ENCODE measurements around the gene TRPM3.

Gene TRPM3

DNA sequence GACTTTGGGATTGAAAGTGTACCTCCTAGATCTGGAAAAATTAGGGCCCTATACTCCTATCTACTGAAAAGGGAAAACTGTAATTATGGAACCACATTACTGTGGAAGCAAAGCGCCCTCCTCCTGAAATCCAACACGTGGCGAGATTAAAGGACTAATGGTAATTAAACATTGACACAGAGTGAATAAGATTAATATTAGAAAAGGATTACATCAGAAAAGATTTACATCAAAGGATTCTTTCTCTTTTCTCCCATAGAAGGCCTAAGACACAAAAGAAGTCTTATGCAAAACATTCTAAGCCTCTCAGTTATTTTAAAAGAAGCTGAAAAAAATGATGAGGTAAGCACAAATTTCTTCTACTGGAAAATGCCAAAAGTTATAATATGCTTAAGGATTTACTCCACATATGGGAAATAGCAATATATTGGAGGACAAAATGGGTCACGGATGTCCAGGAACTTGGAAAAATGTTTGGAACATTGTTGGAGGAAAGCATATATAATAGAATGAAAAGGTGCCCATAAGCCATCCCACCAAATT is 227.8 kb downstream of the TRPM3 start:
- no peak overlapping the region for H3K9ac ChIP-seq
- TF ChIP-seq, protein P1, sequence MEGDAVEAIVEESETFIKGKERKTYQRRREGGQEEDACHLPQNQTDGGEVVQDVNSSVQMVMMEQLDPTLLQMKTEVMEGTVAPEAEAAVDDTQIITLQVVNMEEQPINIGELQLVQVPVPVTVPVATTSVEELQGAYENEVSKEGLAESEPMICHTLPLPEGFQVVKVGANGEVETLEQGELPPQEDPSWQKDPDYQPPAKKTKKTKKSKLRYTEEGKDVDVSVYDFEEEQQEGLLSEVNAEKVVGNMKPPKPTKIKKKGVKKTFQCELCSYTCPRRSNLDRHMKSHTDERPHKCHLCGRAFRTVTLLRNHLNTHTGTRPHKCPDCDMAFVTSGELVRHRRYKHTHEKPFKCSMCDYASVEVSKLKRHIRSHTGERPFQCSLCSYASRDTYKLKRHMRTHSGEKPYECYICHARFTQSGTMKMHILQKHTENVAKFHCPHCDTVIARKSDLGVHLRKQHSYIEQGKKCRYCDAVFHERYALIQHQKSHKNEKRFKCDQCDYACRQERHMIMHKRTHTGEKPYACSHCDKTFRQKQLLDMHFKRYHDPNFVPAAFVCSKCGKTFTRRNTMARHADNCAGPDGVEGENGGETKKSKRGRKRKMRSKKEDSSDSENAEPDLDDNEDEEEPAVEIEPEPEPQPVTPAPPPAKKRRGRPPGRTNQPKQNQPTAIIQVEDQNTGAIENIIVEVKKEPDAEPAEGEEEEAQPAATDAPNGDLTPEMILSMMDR (conservative IDR thresholded peaks at IDR 0.05; ENCODE audit: low read depth, low read length), result no peak
- no peak overlapping the region for H3K4me2 ChIP-seq
- H3K4me1 ChIP-seq (ENCODE audit: low read depth, poor library complexity, severe bottlenecking), result no peaks in the 10 kb centered on the region
- H2AFZ ChIP-seq (ENCODE audit: low read depth), result no peak overlapping the region
- no peak overlapping the region for H3K4me3 ChIP-seq (IDR thresholded peaks at IDR 0.05; ENCODE audit: insufficient read depth, low read depth, low read length)
- H3K79me2 ChIP-seq (ENCODE audit: insufficient read depth, low read depth), result no peaks in the 10 kb centered on the region
- no peaks in the 10 kb centered on the region for H3K27me3 ChIP-seq (ENCODE audit: insufficient read depth, low read depth)
- H3K36me3 ChIP-seq (ENCODE audit: insufficient read depth), result no peaks in the 10 kb centered on the region
- H4K20me1 ChIP-seq (ENCODE audit: insufficient read depth), result no peaks in the 10 kb centered on the region
- H3K27ac ChIP-seq, result no peak overlapping the region

DNA sequence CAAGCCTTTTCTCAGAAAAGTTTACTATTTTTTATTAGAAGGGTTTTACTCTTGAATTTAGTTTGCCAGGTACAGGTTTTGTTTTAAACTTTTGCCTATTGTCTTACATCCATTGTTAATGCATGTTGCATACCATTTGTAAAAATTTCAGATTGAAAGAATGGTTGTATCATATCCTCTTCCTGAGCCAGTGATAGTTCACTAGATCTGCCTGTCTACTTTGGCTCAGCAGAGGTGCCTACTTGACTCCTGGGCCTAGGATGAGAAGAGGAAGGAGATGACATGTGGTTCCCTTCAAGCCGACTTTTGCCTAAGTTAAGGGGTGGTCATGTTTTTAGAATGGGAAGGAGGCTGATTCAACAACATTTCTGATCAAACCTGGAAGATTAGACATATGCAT is 232.9 kb downstream of the TRPM3 start:
- no peaks in the 10 kb centered on the region for H3K4me1 ChIP-seq (ENCODE audit: low read depth, poor library complexity, severe bottlenecking)
- TF ChIP-seq, protein P1 (conservative IDR thresholded peaks at IDR 0.05; ENCODE audit: low read depth, low read length), result no peak
- H3K79me2 ChIP-seq (ENCODE audit: insufficient read depth, low read depth), result no peaks in the 10 kb centered on the region
- H3K4me3 ChIP-seq (IDR thresholded peaks at IDR 0.05; ENCODE audit: insufficient read depth, low read depth, low read length), result no peak overlapping the region
- H3K27me3 ChIP-seq (ENCODE audit: insufficient read depth, low read depth), result no peaks in the 10 kb centered on the region
- no peak overlapping the region for H3K4me2 ChIP-seq
- no peaks in the 10 kb centered on the region for H4K20me1 ChIP-seq (ENCODE audit: insufficient read depth)
- no peak overlapping the region for H2AFZ ChIP-seq (ENCODE audit: low read depth)
- no peak overlapping the region for H3K9ac ChIP-seq
- no peak overlapping the region for H3K27ac ChIP-seq
- no peaks in the 10 kb centered on the region for H3K36me3 ChIP-seq (ENCODE audit: insufficient read depth)

DNA sequence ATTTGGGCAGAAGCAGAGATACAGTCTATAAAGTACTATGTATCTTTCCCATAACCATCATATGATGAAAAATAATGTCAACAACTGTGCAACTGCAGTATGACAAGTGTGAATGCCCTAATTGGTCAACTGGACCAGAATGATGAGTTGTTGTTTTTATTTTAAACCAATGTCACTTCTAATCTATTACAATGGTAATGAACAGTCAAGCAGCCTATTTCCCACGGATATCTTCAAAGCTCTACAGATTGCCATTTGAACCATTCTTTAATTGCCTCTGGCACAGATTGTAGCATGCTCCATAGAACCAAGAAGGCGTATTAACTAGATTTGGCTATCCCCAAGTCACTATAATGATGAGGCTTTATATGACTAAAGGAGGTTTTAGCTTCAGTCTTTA is 233.6 kb downstream of the TRPM3 start:
- no peak overlapping the region for H3K4me2 ChIP-seq
- H3K9ac ChIP-seq, result no peak overlapping the region
- H3K4me1 ChIP-seq (ENCODE audit: low read depth, poor library complexity, severe bottlenecking), result no peaks in the 10 kb centered on the region
- no peaks in the 10 kb centered on the region for H3K79me2 ChIP-seq (ENCODE audit: insufficient read depth, low read depth)
- TF ChIP-seq, protein P1 (conservative IDR thresholded peaks at IDR 0.05; ENCODE audit: low read depth, low read length), result no peak
- no peak overlapping the region for H3K4me3 ChIP-seq (IDR thresholded peaks at IDR 0.05; ENCODE audit: insufficient read depth, low read depth, low read length)
- H3K27me3 ChIP-seq (ENCODE audit: insufficient read depth, low read depth), result no peaks in the 10 kb centered on the region
- H3K36me3 ChIP-seq (ENCODE audit: insufficient read depth), result no peaks in the 10 kb centered on the region
- H4K20me1 ChIP-seq (ENCODE audit: insufficient read depth), result no peaks in the 10 kb centered on the region
- no peak overlapping the region for H3K27ac ChIP-seq
- no peak overlapping the region for H2AFZ ChIP-seq (ENCODE audit: low read depth)

DNA sequence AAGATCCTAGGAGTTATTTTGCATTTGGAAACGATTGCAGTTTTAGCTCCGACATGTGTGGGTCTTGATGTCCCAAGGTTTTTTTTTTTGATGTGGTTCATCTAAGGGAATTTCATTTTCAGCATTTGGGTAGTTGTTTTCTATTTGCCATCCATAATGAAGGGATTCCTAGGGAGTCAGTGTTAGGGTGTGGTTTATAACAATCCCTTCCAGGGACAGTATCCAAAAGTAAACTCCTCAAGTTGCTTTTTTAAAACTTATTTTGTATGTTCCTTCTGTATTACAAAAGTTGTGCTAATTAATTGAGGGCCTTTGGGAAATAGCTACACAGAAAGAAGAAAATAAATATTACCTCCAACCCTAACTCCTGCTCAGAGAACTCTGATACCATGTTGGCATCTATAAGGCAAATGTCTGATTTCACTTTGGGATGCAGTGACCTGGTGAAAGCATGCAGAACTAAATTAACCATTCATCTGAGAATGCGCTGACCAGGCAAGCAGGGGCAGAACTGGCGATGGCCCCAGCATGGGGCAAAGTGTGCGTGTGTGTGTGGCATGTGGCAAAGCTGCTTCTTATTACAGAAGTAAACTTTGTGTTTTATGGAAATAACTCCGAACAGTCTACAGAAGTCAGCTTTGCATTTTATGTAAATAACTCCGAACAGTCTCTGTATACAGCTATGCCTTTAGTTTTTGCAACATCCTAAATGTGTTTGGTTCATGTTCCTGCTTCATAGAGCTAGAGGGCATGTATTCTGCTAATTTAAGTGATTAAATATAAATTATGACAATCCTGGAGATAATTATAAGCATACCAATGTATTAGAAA is 237.2 kb downstream of the TRPM3 start:
- Histone ChIP-seq H2AFZ (ENCODE audit: low read depth) (no peak overlapping the region), H3K4me2 (no peak overlapping the region), H3K4me3 (IDR thresholded peaks at IDR 0.05; ENCODE audit: insufficient read depth, low read depth, low read length) (no peak overlapping the region), H4K20me1 (ENCODE audit: insufficient read depth) (no peaks in the 10 kb centered on the region), H3K36me3 (ENCODE audit: insufficient read depth) (no peaks in the 10 kb centered on the region), H3K27ac (no peak overlapping the region), H3K9ac (no peak overlapping the region), H3K27me3 (ENCODE audit: insufficient read depth, low read depth) (no peaks in the 10 kb centered on the region), H3K79me2 (ENCODE audit: insufficient read depth, low read depth) (no peaks in the 10 kb centered on the region), H3K4me1 (ENCODE audit: low read depth, poor library complexity, severe bottlenecking) (no peaks in the 10 kb centered on the region)
- TF ChIP-seq, protein P1 (conservative IDR thresholded peaks at IDR 0.05; ENCODE audit: low read depth, low read length), result no peak

All from KMS-11 (cell line).